Retinal pigment epithelial cell (primary cell): ENCODE measurements around the gene ADARB2.
"Not testable (repeated sequence)": the region's sequence is repeated elsewhere in the genome, so short reads cannot be mapped to it uniquely, and the experiment has no call there.

Experiments used
- DNase-seq: peaks from one replicate; pipeline ENCODE4 v3.0.0-alpha.2; 2010; ENCODE audit warnings: low read depth
- H3K4me3 ChIP-seq: 2 replicates; pipeline ENCODE4 v1.5.1; 2011; ENCODE audit warnings: mild to moderate bottlenecking, low read length, control low read depth, moderate library complexity
- TF ChIP-seq, protein P1 (sequence below): conservative IDR thresholded peaks from 2 replicates; pipeline ENCODE4 v1.5.1; 2011; ENCODE audit warnings: low read depth, low read length, control low read depth, inconsistent platforms

The ADARB2 gene

DNA sequence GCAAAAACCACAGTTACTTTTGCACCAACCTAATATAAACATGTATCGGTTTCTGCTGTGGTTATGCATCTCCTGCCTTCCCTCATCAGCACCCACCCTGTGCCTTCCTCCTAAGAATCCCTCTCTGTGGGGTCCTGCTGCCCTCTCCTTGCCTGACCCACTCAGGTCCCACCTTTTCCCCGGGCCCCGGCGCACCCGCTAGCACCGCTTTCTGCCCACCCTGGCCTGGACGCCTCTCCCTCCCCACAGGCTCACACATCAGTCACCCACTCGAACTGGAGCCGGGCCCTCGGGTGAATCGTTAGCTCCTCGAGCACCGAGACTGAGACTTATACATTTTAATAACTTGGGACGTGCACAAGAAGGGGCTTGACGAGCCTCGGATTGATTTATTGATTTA is 110.5 kb downstream of the ADARB2 start:
- DNase-seq: no peak
- TF ChIP-seq, protein P1, sequence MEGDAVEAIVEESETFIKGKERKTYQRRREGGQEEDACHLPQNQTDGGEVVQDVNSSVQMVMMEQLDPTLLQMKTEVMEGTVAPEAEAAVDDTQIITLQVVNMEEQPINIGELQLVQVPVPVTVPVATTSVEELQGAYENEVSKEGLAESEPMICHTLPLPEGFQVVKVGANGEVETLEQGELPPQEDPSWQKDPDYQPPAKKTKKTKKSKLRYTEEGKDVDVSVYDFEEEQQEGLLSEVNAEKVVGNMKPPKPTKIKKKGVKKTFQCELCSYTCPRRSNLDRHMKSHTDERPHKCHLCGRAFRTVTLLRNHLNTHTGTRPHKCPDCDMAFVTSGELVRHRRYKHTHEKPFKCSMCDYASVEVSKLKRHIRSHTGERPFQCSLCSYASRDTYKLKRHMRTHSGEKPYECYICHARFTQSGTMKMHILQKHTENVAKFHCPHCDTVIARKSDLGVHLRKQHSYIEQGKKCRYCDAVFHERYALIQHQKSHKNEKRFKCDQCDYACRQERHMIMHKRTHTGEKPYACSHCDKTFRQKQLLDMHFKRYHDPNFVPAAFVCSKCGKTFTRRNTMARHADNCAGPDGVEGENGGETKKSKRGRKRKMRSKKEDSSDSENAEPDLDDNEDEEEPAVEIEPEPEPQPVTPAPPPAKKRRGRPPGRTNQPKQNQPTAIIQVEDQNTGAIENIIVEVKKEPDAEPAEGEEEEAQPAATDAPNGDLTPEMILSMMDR: no peak
- H3K4me3 ChIP-seq: no peak overlapping the region

DNA sequence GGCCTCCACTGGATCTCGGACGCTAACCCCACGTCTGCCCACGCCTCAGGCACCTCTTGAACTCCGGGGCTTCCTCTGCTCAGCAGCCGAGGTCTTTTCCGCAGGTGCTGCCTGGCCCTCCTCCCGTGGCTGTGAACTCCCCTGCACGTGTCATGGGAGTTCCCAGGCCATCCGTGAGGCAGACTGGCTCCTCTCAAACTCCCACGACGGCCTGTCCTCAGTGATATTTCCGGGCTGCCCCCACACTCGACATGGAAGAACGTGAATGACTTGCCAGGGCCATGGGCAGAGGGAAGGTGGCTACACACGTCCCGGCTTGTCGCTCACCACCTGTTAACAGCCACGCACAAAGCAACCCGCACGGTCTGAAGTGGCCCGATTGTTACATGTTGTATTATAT is 110.9 kb downstream of the ADARB2 start:
- DNase-seq: no peak
- H3K4me3 ChIP-seq: no peak overlapping the region
- TF ChIP-seq, protein P1: no peak

DNA sequence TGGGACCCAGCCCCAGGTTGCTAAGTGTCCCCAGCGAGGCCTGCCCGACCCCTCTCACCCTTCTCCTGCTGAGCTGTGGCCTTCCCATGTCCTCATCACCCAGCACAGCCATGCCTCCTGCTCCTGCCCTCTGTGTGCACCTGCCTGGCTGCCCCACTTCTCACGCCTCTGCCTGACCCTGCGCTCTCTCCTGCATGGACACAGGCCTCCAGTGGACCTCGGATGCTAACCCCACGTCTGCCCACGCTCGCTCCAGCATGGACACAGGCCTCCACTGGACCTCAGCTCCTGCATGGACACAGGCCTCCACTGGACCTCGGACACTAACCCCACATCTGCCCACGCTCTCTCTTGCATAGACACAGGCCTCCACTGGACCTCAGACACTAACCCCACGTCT is 111.6 kb downstream of the ADARB2 start:
- DNase-seq: no peak
- no peak overlapping the region for H3K4me3 ChIP-seq
- TF ChIP-seq, protein P1: no peak

DNA sequence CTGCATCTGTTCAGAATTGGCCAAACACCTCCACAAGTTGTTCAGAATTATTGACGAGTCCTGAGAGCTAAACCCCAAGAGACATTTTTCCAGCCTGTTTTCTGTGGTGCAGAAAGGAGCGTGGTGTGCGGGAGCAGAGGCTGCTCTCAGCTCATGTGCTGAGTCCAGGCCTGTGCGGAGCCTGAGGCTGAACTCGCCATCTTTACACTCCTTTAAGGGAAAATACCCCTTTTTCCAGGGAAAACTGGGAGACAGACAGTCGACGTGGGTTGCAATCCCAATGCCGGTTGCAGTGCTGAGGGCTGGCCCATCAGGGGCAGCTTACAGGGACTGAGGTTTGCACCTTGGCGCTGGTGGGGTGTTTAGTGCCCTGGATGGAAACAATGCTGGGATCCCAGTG is 112.2 kb downstream of the ADARB2 start:
- no peak for DNase-seq
- no peak overlapping the region for H3K4me3 ChIP-seq
- TF ChIP-seq, protein P1: no peak

DNA sequence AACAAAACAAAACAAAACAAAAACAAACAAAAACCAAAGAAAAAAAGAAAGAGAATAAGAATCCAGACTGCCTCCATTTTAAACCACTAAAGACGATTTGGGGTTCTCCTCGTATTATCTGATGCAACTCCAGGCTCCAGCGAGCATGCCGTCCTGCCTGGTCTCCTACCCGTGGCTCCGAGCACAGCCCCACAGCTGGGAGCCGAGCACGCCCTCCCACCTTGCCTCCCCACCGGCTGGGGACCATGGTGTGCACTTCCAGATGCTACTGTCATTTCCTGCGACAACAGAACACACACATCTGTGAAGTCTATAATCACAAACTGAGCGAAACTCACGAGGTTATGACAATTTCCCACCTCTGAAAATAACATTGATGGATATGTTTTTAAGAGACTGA is 113.1 kb downstream of the ADARB2 start:
- H3K4me3 ChIP-seq: no peak overlapping the region
- no peak for DNase-seq
- TF ChIP-seq, protein P1: no peak

DNA sequence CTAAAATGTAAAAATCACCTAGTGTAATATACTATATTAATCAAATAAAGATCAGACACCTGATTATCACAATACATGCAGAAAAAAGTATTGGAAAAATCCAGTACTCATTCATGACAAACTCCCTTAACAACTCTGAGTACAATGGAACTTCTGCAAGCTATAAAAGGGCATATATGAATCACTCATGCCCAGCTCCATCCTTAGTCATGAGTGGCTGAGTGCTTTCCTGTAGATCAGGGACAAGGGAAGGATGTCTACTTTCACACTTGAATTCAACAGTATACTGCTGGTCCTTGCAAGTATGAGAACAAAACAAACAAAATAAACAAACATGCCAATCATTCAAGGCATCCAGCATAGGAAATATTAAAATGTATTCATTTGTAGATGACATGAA is 116.5 kb downstream of the ADARB2 start:
- no peak overlapping the region for H3K4me3 ChIP-seq
- no peak for DNase-seq
- TF ChIP-seq, protein P1: no peak

DNA sequence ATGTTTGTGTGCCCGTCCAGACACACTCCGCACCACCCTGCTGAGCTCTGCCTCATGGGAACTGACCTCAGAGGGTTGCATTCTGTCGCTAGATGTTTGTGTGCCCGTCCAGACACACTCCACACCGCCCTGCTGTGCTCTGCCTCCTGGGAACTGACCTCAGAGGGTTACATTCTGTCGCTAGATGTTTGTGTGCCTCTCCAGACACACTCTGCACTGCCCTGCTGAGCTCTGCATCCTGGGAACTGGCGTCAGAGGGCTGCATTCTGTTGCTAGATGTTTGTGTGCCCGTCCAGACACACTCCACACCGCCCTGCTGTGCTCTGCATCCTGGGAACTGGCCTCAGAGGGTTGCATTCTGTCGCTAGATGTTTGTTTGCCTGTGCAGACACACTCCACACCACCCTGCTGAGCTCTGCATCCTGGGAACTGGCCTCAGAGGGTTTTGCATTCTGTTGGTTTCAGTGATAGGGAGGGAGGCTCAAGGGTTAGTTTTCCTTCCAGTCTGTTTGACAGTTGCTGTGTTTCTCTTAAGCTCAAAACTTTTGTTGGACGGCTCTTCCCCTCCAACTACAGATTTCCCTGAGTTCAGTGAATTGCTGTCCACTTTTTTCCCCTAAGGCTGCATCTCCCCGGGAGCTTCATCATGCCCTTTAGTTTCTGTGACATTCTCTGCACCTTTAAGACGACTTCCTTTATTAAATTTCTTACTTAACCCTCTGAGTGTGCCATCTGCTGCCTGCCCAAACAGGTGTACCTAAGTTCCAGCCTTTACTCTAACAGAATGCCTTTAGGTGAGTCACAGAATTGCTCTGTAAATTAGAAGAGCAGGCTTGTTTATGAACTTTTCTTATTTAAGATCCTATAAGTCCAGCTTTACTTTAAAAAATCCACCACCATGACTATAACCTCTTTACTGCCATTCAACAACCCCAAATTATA is 119.7 kb downstream of the ADARB2 start:
- not testable (repeated sequence) for DNase-seq, H3K4me3 ChIP-seq

DNA sequence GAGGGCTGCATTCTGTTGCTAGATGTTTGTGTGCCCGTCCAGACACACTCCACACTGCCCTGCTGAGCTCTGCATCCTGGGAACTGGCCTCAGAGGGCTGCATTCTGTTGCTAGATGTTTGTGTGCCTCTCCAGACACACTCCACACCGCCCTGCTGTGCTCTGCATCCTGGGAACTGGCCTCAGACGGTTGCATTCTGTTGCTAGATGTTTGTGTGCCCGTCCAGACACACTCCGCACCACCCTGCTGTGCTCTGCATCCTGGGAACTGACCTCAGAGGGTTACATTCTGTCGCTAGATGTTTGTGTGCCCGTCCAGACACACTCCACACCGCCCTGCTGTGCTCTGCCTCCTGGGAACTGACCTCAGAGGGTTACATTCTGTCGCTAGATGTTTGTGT is 120.6 kb downstream of the ADARB2 start:
- not testable (repeated sequence) for DNase-seq, H3K4me3 ChIP-seq
